Measurements from ENCODE around the gene IPO13.

DNA sequence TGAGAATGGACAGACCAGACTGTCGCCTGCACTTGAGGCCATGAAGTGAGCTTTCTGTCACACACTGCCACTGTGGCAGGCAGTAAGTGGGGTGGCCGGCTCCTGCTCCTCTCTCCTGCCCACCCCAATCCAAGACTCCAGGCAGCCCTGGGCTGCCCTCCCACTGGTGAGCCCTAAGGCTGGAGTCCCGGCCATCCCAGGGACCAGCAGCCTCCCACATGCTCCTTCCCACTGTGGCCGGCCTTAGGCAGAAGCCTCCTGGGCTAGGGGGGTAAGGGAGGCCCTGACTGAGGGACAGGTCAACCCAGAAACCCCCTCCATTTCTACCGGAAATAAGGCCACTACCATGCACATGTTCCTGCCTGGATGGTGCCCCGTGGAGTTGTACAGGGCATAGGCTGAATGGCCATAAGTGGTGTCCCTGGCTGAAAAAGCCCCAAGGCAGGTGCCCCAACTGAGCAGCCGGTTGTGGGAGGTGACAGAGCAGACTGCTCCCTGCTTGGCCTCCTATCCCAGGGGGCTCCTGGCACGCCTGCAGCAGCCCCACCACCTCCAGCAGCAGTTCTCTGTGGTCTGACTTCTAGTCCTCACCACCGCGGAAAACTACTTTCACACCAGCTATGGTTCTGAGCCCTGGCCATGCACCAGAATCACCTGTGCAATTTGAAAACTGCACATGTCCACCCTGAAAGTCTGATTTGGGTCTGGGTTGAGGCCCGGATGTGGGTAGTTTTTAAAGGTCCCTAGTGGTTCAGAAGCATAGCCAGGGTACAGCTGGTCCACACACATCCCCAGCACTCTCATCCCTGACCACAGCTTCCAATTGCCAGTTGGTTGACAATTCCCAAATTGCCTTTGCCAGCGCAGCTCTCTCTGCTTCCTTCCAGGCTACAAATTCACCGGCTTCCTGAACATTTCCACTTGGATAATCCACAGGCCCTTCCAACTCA, 14.8 kb upstream of the IPO13 start:
- no peak for TF ChIP-seq POLR2AphosphoS5 (IDR thresholded peaks at IDR 0.05; ENCODE audit: low read depth, low read length)
- no peak for TF ChIP-seq EZH2phosphoT487 (IDR thresholded peaks at IDR 0.05; ENCODE audit: borderline replicate concordance, low read depth)
- TF ChIP-seq ELF1 (IDR thresholded peaks at IDR 0.05): no peak

Data from SK-N-SH (cell line).